GM12874 (cell line): ENCODE measurements around the gene RHOT2.

Source experiments
- TF ChIP-seq, protein P1 (sequence below): IDR thresholded peaks from 2 replicates; pipeline ENCODE4 v1.5.1; 2011; ENCODE audit warnings: low read depth, mild to moderate bottlenecking, control low read depth, low read length, moderate library complexity; ENCODE audit not compliant: insufficient read depth

Gene RHOT2

DNA sequence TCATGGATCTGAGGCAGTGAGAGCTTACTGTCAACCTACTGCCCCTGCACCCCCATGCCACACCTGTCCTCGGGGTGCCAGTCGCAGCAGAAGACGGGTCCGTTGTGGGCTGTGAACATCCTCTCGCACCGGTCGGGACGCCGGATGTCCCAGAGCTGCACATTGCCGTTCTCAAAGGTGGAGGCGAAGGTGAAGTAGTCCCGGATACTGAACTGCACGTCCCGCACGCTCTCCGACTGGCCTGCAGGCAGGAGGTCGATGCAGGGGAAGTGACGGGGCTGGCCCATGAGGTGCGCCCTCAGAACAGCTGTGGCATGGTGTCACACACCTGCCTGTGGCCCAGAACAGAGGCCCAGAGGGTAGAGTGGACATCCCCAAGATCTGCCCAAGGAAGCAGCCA, 19.6 kb downstream of the RHOT2 start:
- TF ChIP-seq, protein P1, sequence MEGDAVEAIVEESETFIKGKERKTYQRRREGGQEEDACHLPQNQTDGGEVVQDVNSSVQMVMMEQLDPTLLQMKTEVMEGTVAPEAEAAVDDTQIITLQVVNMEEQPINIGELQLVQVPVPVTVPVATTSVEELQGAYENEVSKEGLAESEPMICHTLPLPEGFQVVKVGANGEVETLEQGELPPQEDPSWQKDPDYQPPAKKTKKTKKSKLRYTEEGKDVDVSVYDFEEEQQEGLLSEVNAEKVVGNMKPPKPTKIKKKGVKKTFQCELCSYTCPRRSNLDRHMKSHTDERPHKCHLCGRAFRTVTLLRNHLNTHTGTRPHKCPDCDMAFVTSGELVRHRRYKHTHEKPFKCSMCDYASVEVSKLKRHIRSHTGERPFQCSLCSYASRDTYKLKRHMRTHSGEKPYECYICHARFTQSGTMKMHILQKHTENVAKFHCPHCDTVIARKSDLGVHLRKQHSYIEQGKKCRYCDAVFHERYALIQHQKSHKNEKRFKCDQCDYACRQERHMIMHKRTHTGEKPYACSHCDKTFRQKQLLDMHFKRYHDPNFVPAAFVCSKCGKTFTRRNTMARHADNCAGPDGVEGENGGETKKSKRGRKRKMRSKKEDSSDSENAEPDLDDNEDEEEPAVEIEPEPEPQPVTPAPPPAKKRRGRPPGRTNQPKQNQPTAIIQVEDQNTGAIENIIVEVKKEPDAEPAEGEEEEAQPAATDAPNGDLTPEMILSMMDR: no peak

- TF ChIP-seq, protein P1: no peak
These were observed 21.4 kb downstream of the RHOT2 start for GRCh38 chr16:689175-689897.

GRCh38 chr16:692356-693108, 24.6 kb downstream of the RHOT2 start:
- TF ChIP-seq, protein P1: no peak

DNA sequence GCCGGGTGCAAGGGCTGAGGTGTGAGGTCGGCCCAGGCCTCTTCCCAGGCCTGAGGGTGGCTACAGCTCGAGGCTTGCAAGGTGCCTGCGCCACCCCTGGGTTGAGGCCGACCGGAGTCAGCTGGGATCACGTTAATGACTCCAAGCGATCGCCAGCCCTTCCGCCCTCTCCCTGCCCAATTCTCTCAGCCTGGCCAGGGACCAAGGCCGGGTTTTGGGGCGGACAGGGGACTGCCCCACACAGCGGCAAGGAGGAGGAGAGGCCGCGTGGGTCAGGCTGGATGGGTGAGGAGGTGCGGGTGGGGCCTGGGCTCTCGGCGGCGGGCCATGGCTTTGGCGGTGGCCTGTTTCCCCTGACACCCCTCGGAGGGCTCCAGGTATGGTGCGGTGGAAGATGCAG, 25.4 kb downstream of the RHOT2 start:
- TF ChIP-seq, protein P1: no peak

- TF ChIP-seq, protein P1: no peak
These were observed 25.8 kb downstream of the RHOT2 start for GRCh38 chr16:693766-694165.

GRCh38 chr16:694187-694862, 26.4 kb downstream of the RHOT2 start:
- TF ChIP-seq, protein P1: no peak

- TF ChIP-seq, protein P1: no peak
These were observed 27.0 kb downstream of the RHOT2 start for GRCh38 chr16:694863-695354.
